Chondrocyte (in vitro differentiated cells): ENCODE measurements around the gene PNPLA8. TPM values are rescaled to one million over a fixed set of nuclear protein-coding genes. Genes with fewer than 3 reads are reported as not detected.
A peak's percentile ranks its signal among the peaks of the same experiment; 100 is the strongest.

Experiments used
- DNase-seq: peaks from one replicate; pipeline ENCODE4 v3.0.0; 2021; ENCODE audit warnings: mixed read lengths, low spot score
- H3K27ac Mint-ChIP-seq: one replicate; pipeline ENCODE4 v1.8.0; 2021; ENCODE audit warnings: mild to moderate bottlenecking, moderate library complexity, mixed read lengths; ENCODE audit not compliant: unreplicated experiment
- H3K27me3 Mint-ChIP-seq: 2 replicates; pipeline ENCODE4 v1.8.0; 2021; ENCODE audit warnings: low read depth, mixed read lengths
- H3K36me3 Mint-ChIP-seq: 2 replicates; pipeline ENCODE4 v1.8.0; 2021; ENCODE audit warnings: low read depth, mixed read lengths
- H3K4me1 Mint-ChIP-seq: 2 replicates; pipeline ENCODE4 v1.8.0; 2021; ENCODE audit warnings: low read depth, mild to moderate bottlenecking, mixed read lengths
- H3K4me3 Mint-ChIP-seq: one replicate; pipeline ENCODE4 v1.8.0; 2021; ENCODE audit warnings: mild to moderate bottlenecking, moderate library complexity, mixed read lengths; ENCODE audit not compliant: unreplicated experiment
- H3K9me3 Mint-ChIP-seq: 2 replicates; pipeline ENCODE4 v1.8.0; 2021; ENCODE audit warnings: low read depth, mixed read lengths
- CTCF ChIP-seq: fragments of 200-600 bp; sonication (generic); IDR thresholded peaks from 2 replicates; pipeline ENCODE4 v1.5.0; 2021; ENCODE audit warnings: antibody characterized with exemption, mild to moderate bottlenecking, moderate library complexity
- total RNA-seq: library from RNA; stranded (reverse); gene quantifications from 3 replicates; pipeline ENCODE4 v1.2.1, GENCODE V29; 2021

PNPLA8 gene
- total RNA-seq, 1 donor from 2014 or later = 26.8 TPM

DNA sequence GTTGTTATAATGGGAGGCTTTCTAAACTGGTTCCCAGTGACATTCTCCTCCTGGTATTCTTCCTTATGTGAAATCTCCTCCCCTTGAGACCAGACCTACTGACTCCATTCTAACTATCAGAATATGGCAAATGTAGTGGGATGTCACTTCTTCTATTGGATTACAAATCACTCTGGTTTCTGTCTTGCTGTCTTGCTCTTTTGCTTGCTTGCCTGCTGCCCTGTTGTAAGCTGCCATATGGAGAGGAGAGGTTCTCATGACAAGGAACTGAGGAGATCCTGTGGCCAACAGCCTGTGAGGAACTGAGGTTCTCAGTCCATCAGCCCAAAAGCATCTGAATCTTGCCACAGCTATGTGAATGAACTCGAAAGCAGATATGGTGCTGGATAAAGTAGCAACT, 65.0 kb downstream of the PNPLA8 start:
- Mint-ChIP-seq H3K36me3 (no peaks in the 10 kb centered on the region), H3K4me1 (peaks cover 8% of the 10 kb centered on the region), H3K27ac (no peak overlapping the region), H3K27me3 (peaks cover 19% of the 10 kb centered on the region), H3K4me3 (no peak overlapping the region), H3K9me3 (no peaks in the 10 kb centered on the region)
- DNase-seq = no peak
- TF ChIP-seq CTCF = no peak

GRCh38 chr7:108459922-108460551, 65.9 kb downstream of the PNPLA8 start:
- Mint-ChIP-seq H3K4me1 (peaks cover 8% of the 10 kb centered on the region), H3K9me3 (no peaks in the 10 kb centered on the region), H3K4me3 (no peak overlapping the region), H3K27me3 (peaks cover 19% of the 10 kb centered on the region), H3K36me3 (no peaks in the 10 kb centered on the region), H3K27ac (no peak overlapping the region)
- TF ChIP-seq CTCF = peak; percentile 84
- DNase-seq = no peak

DNA sequence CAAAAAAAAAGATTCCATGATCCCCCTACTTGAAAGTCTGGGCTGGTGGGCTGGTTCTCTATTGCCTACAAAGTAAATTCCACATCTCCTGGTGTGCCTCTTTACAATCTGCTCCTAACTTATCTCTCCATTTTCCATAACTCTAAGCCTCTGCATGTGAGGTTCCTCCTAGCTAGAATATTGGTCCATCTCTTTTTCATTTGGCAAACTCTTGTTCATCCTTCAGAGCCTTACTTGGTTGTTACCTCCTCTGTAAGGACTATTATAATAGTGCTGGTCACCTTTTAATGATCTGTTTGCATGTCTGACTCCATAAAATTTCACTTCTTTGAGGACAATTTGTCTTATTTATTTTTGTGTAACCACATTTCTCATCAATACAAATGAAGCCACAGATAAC, 68.1 kb downstream of the PNPLA8 start:
- H3K9me3 Mint-ChIP-seq = no peaks in the 10 kb centered on the region
- no peak overlapping the region for H3K4me3 Mint-ChIP-seq

DNA sequence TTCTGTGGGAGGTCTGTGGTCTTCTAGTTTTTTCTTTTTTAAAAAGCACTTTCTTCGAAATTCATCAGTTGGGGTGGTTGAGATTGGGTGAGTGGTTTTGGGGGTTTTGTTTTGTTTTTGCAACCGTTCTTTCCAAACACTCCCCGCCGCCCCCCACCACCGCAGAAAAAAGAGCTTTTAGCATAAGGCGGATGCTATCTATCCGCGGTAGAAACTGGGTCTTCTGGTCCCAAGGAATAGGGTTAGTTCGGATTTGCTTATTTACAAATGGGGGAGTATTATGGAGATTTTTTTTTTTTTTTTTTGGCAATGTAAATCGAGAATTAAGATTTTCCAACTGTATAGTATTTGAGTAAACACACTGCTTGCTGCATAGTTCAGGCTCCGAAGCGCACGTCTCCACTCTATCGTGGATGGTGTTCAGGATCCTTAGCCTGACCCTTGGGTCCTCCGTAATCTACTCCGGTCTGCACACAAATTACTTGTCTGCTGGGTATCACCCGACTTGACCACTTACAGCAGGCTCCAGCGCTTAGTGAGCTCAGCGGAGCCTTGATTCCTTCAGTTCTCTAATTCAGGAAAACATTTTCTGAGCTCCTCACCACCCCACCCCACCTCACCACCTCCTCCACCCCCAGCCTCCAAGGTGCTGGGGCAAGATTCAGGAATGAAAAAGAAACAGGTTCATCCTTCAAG, 68.9 kb downstream of the PNPLA8 start:
- H3K9me3 Mint-ChIP-seq = no peaks in the 10 kb centered on the region
- peak overlapping the region; percentile 46 for H3K4me3 Mint-ChIP-seq
- no peak for TF ChIP-seq CTCF
- peaks cover 20% of the 10 kb centered on the region for H3K27me3 Mint-ChIP-seq
- H3K36me3 Mint-ChIP-seq = no peaks in the 10 kb centered on the region
- DNase-seq = no peak
- H3K27ac Mint-ChIP-seq = no peak overlapping the region
- H3K4me1 Mint-ChIP-seq = peaks cover 15% of the 10 kb centered on the region

More for the DNA sequence above, 68.1 kb downstream of the PNPLA8 start:
- Mint-ChIP-seq H3K27me3 (peaks cover 19% of the 10 kb centered on the region), H3K27ac (no peak overlapping the region), H3K4me1 (peaks cover 15% of the 10 kb centered on the region), H3K36me3 (no peaks in the 10 kb centered on the region)
- TF ChIP-seq CTCF = no peak
- DNase-seq = no peak

DNA sequence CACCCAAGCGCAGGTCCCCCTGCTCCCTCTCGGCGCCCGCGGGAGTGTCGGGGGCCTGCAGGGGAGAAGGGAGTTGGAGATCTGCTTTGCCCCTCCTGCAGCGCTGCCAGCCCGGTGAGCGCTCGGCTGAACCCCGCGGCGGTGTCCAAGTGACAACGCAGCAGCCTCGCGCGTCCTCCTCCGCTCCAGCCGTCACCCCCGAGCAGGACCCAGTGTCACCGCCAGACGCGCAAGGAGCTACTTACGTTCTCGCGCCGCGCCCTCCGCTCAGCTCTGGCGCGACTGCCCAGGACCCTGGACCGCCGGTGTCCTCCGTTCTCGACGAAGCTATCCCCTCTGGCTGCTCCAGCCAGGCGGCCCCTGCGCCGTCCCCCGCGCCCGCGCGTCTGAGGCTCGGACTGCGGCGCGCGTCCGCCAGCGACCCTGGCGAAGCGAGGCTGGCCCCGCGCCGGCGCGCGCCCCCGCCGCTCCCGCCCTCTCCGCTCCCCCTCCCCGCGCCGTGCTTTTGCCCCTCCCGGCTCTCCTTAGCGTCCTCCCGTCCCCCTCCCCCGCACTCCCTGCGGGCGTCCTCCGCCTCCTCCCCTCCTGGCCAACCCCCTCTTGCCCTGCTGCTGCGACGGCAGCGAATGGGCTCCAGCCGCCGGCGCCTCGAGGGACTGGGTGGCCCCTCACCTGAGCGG, 69.8 kb downstream of the PNPLA8 start, which contains the start of gene NRCAM:
Gene NRCAM (minus strand): TSS at position 439 of the 680 bp plus-strand sequence. CDS start 216,372 bp downstream, outside the sequence.
- peak within 1 kb of the TSS; percentile 82 for H3K4me3 Mint-ChIP-seq
- H3K4me1 Mint-ChIP-seq = peaks cover 15% of the 10 kb centered on the region
- peaks cover 24% of the 10 kb centered on the region for H3K27me3 Mint-ChIP-seq
- no peaks in the 10 kb centered on the region for H3K9me3 Mint-ChIP-seq
- H3K27ac Mint-ChIP-seq = peak within 1 kb of the TSS; percentile 29
- H3K36me3 Mint-ChIP-seq = no peaks in the 10 kb centered on the region
- peak; percentile 91 for DNase-seq
- no peak for TF ChIP-seq CTCF
